HG02642 (cell line): ENCODE measurements around the gene INPP5F.
A peak's percentile ranks its signal among the peaks of the same experiment; 100 is the strongest.
"Not testable (repeated sequence)": the region's sequence is repeated elsewhere in the genome, so short reads cannot be mapped to it uniquely, and the experiment has no call there.

Source experiments
- ATAC-seq: cut with Tn5 transposase; IDR thresholded peaks from one replicate; pipeline ENCODE4 v1.9.1; 2021; ENCODE audit warnings: mild to moderate bottlenecking; ENCODE audit not compliant: unreplicated experiment, poor library complexity

Gene INPP5F

DNA sequence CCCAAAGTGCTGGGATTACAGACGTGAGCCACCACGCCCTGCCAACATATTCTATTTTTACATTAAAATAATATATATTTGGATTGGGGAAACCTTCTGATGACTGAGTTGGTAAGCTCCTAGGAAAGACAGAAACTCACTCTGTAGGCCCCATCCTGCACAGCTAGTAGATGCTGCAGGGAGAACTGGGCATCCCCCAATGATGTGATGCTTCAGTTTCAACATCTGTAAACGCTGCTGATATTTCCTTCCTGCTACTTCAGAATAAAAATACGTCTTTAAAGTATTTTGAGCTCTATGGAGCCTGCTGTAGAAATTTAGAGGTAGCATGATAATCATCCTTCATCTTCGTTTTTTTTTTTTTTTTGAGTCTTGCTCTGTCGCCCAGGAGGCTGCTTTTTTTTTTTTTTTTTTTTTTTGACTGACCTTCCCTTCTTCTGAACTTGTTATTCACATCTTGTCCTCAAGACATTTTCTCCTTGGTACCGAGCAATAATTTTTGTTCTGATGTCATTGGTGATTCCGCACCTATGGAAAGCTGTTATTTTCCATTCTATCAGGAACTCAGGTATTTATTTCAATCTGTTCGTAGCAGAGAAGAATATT, 21.8 kb upstream of the INPP5F start:
- no peak for ATAC-seq

DNA sequence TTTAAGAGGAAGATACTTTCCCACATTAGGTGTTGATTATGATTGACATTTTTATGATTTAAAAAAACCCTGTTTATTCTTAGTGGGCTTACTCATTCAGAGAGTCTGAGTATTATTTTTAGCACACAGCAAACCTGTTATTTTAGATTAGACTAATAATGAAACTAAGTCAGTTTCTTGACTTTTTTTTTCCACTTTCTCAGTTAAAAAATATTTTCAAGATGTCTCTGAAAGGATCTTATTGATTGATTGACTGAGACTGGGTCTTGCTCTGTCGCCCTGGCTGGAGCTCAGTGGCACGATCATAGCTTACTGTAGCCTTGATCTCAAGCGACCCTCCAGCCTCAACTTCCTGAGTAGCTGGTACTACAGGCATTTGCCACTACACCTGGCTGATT, 20.4 kb upstream of the INPP5F start:
- peak; percentile 38 for ATAC-seq

DNA sequence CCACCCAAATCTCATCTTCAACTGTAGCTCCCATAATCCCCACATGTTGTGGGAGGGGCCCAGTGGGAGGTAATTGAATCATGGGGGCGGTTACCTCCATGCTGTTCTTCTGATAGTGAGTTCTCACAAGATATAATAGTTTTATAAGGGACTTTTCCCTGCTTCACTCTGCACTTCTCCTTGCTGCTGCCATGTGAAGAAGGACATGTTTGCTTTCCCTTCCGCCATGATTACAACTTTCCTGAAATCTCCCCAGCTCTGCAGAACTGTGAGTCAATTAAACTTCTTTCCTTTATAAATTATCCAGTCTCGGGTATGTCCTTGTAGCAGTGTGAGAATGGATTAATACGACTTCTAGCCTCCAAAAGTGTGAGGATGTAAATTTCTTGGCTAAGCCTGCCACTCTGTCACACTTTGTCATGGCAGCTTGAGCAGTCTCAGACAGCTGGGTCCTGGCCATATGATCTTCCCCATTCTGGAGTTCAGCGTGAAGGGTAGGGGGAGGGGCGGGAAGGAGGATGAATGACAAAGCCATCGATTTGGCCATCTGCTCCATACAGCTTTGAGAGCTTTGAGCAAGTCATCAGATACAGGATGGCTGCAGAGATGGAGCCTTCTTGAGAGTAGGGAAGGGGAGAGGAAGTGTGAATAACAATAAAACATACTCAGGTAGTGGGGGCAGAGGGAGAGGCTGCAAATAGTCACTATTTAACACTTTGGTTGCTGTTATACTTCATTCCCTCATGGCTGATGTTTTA, 19.1 kb upstream of the INPP5F start:
- no peak for ATAC-seq

DNA sequence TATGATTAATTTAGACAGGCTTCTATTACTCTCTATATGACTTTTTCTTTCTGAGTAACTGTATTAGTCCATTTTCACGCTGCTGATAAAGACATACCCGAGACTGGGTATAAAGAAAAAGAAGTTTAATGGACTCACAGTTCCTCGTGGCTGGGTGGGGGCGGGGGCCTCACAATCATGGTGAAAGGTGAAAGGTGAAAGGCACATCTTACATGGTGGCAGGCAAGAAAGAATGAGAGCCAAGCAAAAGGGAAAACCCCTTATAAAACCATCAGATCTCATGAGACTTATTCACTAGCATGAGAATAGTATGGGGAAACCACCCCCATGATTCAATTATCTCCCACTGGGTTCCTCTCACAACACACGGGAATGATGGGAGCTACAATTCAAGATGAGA, 18.5 kb upstream of the INPP5F start:
- ATAC-seq: not testable (repeated sequence)

DNA sequence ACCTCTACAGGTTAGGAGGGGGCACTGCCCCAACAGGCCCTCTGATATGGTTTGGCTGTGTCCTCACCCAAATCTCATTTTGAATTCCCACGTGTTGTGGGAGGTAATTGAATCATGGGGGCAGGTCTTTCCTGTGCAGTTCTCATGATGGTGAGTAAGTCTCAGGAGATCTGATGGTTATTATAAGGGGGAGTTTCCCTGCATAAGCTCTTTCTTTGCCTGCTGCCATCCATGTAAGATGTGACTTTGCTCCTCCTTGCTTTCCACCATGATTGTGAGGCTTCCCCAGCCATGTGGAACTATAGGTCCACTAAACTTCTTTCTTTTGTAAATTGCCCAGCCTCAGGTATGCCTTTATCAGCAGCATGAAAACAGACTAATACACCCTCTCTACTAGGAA, 14.9 kb upstream of the INPP5F start:
- not testable (repeated sequence) for ATAC-seq

DNA sequence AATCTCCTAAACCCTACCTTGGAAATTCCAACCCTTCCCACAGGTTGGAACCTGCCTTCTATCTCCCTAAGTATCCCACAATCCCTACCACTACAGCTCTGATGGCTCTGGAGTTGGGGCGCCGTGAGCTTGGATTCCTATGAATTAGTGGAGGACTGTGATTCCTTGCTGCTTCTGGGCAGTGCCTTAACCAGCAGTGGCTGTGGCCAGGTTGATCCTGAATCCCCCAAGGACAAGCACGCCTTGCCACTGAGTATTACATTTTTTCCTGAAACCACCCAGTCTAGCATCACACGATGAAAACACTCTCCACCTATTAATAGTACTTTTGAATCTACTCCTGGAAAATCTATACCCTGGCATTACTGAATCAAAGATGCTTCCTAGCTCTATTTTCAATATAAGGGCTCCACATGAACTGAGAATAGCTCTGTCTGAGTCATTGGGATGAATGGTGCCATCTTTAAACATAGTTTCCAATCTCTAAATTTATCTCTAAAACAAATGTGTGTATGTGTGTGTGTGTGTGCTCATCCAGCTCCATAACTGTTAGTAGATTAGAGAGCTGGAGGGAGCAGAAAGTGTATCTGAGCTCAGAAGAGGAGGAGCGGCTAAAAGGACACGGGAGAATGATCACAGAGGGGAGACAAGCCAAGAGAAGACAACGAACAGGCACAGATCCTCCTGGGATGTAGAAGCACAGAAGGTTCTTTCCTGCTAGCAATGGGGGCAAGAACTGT, 11.9 kb upstream of the INPP5F start:
- ATAC-seq: no peak

DNA sequence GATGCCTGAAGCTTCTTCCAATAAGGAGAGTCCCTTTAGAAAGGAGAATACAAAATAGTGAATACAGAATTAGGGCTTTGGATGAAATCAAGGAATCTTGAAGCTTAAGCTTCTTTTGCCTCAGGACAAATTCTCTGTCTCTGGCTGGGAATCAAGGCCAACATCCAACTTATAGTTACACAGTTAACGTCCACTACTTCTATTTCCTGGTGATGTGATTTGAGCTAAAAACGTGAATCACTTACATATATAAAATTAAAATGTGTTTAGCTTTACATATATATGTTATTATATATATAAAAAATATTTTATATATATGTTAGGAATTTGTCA, 11.4 kb upstream of the INPP5F start:
- no peak for ATAC-seq

DNA sequence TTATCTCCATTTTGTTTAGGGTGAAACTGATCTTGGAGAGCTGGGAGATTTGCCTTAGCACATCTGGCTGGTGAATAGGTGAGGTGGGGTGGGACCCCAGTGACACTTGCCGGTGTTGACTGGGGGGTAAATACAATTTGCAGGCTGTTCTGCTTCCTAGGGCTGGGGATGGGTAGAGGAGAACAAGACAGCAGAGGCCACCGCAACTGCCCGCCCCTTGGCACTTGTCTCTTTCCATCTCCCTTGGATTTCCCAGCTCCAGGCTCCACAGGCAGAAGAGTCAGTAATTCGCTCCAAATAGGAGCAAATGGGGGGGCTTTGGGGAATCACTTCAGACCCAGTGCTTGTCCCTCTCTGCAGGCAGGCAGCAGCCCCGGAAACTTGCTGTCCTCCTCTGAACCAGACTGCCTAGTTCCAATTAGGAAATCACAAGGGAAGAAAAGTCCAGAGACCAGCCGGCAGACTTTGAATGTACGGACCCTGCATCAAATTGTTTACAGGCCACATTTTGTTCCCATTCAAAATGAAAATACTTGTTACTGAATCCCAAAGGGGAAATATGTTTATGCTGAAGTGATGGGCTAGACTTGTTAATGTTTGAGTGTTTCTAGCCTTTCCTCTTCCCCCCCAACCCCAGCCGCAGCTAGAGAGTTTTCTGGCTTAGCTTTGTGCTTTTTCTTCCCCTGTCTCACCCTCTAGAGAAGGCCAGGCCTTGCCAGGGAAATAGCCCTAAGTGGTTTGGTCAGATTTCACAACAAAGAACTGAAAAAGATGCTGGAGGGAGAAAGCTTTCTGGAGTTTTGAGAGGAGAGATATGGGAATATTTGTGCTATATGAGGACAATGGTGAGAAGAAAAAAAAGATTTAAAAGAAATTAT, 10.0 kb upstream of the INPP5F start:
- ATAC-seq: no peak

DNA sequence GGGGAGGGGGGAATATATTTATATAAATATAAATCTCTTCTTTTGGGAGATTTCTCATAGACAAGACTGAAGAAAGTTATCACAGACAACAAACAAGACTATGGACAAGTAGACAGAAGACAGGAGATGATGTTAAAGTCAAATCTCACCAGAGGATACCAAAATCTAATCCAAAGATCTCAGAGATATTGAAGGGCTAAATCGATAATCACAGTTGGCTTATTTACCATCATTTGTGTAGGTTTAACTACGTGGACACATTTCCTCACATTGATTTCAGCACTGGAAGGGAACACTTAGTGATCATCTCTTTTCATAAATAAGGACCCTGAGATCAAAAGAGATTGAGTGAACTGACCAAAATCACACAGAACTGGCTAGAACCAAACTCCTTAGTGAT, 2.7 kb upstream of the INPP5F start:
- ATAC-seq: no peak

DNA sequence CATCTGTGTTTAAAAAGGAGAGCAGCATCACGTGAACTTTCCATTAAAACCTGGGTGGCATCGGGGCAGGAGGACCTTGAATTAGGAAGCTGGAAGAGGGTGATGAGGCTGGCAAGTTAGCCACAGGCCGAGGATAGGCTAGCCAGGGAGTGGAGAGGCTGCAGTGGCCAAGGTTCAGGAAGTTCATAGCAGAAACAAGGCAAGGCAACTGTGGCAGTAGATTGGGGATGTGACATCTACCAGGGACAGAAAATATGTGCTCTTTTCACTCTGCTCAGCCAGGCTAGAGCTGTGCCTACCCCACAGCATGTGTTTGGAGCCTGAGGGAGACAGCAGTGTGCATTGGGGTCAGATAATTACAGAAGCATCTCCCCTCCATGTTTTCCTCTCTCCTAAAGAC, 2.2 kb upstream of the INPP5F start:
- ATAC-seq: no peak

DNA sequence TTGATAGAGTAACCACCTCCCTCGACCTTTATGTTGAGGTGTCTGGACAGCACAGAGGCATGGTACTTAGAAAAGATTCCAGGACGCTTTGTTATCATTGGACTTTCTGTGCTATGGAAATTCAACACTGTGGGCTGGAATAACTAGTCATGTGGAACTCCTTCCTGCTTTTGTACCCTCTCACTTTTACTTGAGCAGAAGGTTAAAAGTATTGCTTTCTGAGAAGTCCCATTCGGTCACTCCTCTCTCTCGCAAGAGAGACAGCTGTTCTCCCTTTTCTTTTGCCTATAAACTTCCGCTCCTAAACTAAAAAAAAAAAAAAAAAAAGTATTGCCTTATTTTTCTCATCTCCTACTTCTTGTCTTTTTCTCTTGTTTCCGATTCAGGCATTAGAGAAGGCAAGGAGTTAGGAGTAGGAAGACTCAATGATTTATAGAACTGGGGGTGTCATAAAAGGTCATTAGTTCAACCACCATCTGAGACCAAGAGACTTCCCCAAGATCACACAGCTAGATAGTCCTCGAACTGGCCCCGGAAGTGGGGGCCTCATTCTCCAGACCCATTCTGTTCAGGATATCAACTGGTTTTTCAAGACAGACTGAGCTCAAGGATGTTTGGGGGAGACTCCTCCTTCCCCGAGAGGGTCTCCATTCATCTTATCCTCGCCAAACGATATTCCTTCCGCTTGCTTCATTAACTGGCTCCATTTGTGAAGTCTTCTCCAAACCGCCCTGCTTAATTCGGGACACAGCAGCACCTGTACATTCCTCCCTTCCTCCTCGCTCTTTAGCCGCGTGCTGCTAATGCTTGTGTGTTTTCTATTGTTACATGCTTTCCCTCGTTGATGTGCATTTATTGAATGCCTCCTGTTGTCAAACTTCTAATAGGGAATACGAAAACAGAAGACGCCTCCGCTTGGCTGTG, 995 bp upstream of the INPP5F start:
- ATAC-seq: peak; percentile 12

DNA sequence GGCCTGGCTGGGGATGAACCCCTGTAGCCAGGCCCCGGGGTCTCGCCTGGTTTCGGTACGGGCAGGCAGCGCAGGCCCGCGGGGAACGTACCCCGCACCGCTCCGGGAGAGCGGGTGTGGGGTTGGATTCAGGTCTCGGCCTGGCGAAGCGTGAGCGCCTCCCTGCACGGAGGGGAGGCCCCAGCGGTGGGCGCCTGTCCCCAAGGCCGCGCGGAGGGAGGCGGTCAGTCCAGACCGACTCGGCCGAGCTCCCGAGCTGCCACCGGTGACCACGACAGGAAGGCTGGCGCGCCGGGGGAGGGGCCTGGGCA, 378 bp upstream of the INPP5F start:
- no peak for ATAC-seq

DNA sequence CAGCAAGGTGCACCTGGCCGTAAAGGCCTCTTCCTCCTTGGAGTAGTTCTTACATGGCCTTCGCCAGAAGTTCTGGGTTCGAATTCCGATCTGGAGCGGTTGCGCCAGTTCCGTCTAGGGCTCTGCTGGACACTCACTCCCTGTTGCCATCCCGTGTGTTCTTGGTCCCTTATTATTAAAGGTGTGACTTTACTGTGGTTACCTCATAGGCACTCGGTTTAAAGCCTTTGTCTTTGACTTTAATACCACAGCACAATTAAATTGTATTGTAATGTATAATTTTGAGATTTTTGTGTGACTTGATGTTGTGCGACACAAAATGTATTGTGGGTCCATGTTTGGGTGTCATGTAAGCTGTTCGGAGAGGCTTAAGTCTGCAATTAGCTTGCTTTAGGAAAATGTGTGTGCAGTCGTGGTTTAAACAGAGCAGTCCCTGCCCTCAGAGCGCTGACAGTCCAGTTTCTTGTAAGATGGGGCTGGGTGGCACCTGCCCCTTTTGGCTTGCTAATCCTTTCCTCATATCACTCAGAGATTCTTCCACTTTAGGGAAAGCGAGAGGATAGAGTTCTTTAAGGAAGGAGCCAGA, 919 bp downstream of the INPP5F start:
- no peak for ATAC-seq

DNA sequence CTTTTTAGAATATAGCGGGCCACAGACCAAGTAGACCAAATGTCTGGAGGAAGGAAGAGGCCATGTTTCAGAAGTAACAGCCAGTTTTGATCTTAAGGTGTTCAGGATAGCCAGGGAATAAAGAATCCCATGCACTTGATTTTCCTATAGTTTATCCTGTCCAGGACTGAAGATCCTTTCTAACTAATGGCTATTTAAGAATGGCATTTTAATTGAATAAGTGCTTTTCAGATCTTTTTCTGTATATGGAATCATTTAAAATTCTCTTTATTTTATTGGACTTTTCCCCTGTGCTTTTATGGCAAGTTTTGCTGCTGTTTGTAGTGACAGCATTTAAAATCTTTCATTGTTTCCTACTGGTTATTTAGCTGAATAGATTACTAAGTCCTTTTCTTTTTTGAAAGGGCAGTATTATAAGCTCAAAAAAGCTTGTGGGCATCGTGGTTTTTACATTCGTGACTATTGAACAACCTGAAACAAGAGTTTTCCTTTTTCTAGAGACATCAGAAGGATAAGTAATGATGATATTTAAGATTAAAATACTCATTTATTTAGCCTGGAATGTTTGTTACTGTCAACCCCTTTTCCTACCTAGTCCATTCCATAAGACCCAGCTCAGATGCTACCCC, 2.4 kb downstream of the INPP5F start:
- ATAC-seq: no peak

DNA sequence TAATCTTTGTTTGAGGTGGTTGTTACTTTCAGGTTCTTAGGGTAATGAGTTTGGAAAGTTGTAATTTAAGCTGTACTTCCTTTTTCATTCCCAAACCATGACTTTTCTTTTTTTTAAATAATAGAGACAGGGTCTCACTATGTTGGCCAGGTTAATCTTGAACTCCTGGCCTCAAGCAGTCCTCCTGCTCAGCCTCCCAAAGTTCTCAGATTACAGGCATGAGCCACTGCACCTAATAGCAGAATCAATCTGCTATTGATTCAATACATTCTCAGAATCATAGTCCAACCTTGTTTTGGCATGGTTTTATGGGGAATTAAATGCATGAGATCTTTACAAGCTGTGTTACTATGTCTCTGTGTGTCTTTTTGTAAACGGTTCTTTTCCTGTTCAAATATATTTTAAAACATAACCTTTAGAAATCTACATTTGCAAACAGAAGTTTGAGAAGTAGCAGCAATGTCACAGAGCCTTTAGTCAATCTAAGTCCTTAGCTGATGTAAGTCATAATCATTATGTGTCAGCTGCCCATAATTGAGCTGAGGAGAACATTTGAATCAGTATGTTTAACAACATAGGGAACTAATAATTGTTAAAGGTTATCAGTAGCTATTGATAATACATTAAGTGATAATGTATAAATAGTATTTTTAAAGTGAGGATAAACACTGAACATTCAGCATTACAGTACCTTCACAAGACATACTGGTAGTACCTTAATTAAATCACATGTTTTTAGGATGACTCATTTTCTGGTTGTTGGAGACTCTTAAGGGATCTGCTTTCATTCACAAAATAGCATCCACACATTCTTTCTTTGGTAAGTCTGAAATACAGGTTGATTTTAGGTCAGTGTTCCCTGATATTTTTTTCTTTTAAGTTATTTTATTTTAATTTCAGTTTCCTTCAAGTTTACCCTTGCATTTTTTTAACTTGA, 8.8 kb downstream of the INPP5F start:
- ATAC-seq: no peak

DNA sequence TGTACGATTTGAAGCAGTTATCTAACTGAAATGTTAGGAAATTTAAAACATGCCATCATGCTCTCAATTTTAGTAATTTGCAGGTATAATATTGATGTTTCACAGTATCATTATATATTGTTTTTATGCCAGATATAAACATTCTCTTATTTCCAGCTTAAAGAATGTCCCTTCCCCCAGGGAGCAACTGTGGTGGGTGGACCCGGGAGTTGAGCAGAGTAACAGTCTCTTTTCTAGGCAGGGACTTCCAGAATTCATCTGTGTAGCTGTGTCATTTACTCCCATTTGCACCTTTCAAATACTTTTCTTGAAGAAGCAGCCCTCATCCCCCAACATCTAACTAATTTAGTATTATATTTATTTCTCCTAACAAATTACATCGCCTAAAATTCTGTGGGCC, 9.6 kb downstream of the INPP5F start:
- ATAC-seq: no peak

DNA sequence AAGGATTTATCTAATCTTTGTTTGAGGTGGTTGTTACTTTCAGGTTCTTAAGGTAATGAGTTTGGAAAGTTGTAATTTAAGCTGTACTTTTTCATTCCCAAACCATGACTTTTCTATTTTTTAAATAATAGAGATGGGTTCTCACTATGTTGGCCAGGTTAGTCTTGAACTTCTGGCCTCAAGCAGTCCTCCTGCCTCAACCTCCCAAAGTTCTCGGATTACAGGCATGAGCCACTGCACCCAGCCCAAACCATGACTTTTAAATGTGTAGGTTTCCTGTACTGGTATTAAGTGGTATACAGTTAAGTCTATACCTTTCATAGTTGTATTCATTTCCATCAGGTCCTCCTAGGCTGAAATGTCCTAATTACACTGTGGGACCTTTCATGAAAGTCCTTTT, 10.4 kb downstream of the INPP5F start:
- no peak for ATAC-seq

DNA sequence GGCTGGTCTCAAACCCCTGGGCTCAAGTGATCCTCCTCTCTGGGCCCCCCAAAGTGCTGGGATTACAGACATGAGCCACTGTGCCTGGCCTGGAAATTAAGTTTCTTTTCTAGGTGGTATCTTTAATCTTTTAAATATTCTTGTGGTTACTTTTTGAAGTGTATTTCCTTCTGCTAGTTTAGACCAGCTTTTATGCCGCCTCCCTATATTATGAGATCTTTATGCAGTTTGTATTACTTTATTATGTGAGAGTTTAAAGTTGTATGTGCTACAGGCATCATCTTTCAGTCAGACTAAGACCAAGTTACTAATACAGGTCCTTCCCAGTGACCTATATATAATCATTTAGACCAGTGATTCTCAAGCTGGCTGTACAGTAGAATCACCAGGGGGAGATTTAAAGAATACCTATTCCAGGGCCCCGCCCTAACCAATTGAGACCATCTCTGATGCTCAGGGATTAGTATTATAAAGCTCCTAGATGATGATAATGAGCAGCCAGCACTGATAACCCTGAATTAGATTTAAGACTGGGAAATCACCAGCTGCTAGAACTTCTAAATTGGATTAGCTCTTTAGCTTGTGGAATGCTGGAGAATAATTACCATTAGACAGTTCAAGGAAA, 11.3 kb downstream of the INPP5F start:
- no peak for ATAC-seq
